HG03378 (cell line): Measurements from ENCODE around the gene SLC2A4RG.
"Not testable (repeated sequence)": the region's sequence is repeated elsewhere in the genome, so short reads cannot be mapped to it uniquely, and the experiment has no call there.

Source experiments
- ATAC-seq: cut with Tn5 transposase; IDR thresholded peaks from one replicate; pipeline ENCODE4 v1.9.1; 2021; ENCODE audit warnings: mild to moderate bottlenecking, moderate library complexity; ENCODE audit not compliant: unreplicated experiment

SLC2A4RG gene

DNA sequence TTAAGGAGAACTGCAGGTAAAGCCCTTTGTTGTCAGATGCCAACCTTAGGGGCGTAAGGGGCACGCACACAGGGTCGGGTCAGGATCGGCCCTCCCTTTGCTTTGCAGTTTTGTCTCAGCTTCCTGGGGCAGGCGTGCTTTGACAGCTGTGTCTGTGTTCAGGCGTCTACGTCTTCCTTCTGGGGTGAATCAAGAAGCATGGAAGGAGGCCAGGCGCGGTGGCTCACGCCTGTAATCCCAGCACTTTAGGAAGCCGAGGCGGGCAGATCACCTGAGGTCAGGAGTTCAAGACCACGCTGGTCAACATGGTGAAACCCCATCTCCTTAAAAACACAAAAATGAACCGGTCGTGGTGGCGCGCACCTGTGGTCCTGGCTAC lies 30.4 kb upstream of the SLC2A4RG start:
- no peak for ATAC-seq

DNA sequence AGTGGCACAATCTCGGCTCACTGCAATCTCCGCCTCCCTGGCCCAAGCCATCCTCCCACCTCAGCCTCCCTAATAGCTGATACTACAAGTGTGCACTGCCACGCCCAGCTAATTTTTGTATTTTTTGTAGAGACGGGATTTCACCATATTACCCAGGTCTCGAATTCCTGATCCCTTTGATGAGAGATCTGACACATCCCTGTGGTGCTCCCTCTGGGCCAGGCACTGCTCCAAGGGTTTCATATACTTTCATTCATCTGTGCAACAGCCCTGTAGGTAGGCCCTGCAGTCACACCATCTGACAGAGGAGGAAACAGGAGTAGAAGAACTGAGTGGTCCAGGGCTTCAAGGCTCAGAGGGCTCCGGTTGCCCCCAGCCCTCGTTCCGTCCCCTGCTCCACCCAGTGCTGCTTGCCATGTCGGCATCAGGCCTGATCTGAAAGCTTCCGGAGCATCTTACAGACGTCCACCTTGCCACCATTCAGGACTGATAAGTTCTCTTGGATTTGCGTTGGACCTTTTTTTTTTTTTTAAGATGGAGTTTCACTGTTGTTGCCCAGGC lies 28.4 kb upstream of the SLC2A4RG start:
- ATAC-seq, result no peak

DNA sequence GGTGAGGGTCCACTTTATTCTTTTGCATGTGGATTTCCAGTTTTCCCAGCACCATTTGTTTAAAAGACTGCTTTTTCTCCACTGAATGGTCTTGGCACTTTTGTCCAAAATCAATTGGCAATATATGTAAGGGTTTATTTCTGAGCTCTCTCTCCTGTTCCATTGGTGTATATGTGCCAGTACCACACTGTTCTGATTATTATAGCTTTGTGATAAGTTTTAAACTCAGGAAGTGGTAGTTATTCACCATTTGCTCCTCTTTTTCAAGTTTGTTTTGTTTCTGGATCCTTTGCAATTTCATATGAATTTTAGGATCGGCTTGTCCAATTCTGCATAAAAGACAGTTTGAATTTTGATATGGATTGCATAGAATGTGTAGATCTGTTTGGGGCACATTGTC lies 27.4 kb upstream of the SLC2A4RG start:
- ATAC-seq, result no peak

DNA sequence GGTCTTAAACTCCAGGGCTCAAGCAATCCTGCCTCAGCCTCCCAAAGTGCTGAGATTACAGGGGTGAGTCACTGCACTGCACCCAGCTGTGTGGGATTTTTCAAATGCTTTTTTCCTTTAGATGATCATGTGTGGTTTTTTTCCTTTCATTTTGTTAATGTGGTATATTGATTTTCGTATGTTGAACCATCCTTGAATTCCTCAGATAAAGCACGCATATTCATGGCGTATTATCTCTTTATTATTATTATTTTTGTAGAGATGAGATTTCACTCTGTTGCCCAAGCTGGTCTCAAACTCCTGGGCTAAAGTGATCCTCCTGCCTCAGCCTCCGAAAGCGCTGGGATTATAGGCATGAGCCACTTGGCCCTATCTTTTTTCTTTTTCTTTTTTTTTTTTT lies 24.7 kb upstream of the SLC2A4RG start:
- ATAC-seq, result no peak

DNA sequence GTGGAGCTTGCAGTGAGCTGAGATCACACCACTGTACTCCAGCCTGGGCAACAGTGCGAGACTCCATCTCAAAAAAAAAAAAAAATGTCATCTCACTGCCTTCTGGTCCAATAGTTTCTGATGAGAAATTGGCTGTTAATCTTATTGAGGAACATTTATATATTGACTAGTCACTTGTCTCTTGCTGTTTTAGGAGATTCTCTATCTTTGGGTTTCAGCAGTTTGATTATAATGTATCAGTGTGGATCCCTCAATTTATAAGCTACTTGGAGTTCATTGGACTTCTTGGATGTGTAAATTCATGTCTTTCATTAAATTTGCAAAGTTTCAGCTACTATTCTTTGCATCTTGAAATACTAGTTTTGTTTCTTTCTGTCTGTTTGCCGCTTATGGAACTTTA lies 20.6 kb upstream of the SLC2A4RG start:
- no peak for ATAC-seq

DNA sequence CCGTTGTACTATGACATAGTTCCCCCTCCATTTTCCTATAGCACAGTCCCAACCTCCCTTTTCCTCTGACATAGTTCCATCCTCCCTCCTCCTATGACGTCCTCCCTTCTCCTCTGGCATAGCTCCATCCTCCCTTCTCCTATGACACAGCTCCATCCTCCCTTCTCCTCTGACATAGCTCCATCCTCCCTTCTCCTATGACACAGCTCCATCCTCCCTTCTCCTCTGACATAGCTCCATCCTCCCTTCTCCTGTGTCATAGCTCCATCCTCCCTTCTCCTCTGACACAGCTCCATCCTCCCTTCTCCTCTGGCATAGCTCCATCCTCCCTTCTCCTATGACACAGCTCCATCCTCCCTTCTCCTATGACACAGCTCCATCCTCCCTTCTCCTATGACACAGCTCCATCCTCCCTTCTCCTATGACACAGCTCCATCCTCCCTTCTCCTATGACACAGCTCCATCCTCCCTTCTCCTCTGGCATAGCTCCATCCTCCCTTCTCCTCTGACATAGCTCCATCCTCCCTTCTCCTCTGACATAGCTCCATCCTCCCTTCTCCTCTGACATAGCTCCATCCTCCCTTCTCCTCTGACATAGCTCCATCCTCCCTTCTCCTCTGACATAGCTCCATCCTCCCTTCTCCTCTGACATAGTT lies 16.5 kb upstream of the SLC2A4RG start:
- not testable (repeated sequence) for ATAC-seq

GRCh38 chr20:63730189-63730733 lies 9.3 kb upstream of the SLC2A4RG start:
- not testable (repeated sequence) for ATAC-seq

DNA sequence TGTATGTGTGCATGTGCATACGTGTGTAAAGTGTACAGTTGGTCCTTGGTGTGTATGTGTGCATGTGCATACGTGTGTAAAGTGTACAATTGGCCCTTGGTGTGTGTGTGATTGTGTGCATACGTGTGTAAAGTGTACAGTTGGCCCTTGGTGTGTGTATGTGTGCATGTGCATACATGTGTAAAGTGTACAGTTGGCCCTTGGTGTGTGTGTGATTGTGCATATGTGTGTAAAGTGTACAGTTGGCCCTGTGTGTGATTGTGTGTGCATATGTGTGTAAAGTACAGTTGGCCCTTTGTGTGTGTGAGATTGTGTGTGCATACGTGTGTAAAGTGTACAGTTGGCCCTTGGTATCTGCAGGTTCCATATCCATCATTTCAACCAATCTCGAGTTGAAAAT lies 8.2 kb upstream of the SLC2A4RG start:
- ATAC-seq, result no peak

DNA sequence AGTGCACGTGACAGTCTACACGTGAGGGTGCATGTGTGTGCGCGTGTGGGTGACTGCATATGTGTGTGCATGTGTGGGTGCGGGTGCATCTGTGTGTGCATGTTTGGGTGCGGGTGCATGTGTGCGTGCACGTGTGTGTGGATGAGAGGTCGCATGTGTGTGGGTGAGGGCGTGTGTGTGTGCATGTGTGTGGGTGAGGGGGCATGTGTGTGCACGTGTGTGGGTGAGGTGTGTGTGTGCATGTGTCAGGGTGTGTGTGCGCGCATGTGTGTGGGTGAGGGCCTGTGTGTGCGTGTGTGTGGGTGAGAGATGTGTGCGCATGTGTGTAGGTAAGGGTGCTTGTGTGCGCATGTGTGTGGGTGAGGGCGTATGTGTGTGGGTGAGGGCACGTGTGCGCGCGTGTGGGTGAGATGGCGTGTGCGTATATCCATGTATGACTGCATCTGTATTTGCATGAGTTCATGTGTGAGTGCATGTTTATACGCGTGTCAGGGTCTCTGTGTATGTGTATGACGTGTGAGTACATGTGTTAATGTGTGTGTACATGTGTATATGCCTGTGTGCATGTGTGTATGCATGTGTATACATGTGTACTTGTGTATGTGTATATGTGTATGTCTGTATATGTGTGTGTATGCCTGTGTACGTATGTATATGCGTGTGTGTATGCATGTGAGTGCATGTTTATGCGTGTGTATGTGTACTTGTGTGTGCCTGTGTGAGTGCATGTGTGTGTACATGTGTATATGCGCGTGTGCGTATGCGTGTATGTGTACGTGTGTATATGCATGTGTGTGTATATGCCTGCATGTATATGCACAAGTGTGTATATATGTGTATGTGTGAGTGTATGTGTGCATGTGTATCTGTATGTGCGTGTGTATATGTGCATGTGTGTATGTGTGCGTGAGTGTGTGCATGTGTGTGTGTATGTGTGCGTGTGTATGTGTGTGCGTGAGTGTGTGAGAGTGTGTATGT lies 7.2 kb upstream of the SLC2A4RG start:
- ATAC-seq, result no peak

GRCh38 chr20:63733117-63733516 lies 6.5 kb upstream of the SLC2A4RG start:
- ATAC-seq, result no peak

DNA sequence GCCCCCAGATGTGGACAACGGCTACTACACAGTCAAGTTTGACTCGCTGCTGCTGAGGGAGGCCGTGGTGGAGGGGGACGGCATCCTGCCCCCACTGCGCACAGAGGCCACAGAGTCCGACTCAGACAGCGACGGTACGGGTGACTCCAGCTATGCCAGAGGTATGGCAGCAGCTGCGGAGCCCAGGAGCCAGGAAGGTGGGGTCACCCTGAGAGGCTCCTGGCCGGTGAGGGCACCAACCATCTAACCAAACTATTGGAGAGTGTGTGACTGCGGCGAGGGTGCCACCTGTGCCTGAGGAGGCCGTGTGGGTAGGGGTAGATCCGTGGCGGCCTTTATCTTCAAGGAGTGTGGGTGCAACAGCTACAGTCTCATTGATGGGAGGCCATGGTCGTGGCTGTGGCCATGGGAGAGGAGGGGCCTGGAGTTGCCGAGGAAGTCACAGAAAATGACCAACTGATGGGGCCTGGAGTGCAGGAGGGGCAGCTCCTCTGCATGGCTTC lies 5.9 kb upstream of the SLC2A4RG start:
- no peak for ATAC-seq

GRCh38 chr20:63734111-63734945 lies 5.2 kb upstream of the SLC2A4RG start:
- no peak for ATAC-seq

GRCh38 chr20:63734946-63735858 lies 4.4 kb upstream of the SLC2A4RG start:
- ATAC-seq, result no peak

DNA sequence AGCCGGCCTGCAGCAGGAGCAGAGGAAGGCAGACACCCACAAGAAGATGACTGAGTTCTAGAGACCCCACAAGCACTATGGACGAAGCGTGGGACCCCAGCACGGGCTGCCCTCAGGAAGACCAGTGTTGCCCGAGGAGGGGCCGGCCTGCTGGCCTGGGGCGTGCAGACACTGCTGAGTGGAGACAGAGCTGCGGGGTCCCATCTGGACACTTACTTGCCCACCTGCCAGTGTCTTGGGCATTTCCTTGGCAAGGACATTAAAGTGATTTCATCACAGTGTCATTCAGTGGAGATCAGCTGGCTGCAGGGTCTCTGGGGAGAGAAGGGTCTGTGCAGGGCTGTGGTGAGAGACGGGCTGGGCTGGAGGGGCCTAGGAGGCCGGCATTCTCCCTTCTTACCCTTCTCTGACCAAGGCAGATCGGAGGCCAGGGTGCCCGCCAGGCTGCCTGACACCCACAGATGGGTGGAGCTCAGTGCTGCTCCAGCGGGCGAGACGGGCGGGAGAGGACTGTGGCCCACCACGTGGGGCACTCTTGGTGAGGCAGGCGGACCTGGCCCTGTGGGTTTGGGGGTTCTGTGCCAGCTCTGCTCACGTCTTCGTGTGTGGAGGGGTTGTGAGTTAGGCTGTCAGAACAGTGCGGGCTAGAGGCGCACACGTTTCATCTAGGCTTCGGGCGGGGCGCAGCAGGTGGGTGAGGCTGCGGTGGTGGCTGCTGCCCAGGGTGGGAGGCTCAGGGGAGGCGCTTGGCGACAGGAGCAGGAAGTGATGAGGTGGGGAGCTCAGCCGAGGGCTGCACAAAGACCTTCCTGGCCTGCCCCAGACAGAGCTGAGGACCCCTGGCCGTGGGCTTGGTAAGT lies 3.5 kb upstream of the SLC2A4RG start, which contains the start of gene LIME1:
Gene LIME1, plus strand, starts transcription at position 806 of the 860 bp plus-strand sequence. CDS start 886 bp downstream, outside the sequence.
- ATAC-seq, result no peak

DNA sequence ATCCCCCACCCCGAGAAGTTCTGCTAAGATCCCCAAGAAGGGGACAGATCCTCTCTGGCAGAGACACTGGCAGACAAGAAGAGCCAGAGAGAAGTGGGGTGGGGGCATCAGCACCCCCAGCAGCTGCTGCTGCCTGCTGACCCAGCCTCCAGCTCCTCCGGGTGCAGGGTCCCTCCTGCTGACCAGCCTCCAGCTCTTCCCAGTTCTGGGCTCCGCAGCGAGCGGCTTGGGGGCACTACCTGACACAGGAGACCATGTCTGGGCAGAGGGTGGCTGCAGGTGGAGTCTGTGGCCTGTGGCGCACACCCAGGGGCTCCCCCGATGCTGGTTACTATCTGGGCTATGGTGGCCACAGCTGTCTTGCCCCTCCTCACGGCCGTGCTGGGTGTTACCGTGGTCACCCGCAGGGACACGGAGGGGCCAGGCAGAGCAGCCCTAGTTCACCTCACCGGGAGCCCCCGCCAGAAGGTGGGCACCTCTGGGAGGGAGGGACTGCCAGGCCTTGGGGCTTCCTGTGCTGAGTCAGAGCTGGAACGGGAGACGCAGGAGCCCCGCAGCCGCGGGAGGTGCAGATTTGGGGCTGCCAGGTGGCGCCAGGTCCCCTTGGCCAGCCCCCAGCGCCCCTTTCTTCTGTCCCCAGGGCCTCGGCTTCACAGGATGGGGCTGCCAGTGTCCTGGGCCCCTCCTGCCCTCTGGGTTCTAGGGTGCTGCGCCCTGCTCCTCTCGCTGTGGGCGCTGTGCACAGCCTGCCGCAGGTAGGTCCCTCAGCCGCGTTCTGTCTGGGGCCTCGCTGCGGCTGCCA lies 2.5 kb upstream of the SLC2A4RG start:
- ATAC-seq, result no peak

- no peak for ATAC-seq
Observed at GRCh38 chr20:63737695-63737944, 2.0 kb upstream of the SLC2A4RG start.

DNA sequence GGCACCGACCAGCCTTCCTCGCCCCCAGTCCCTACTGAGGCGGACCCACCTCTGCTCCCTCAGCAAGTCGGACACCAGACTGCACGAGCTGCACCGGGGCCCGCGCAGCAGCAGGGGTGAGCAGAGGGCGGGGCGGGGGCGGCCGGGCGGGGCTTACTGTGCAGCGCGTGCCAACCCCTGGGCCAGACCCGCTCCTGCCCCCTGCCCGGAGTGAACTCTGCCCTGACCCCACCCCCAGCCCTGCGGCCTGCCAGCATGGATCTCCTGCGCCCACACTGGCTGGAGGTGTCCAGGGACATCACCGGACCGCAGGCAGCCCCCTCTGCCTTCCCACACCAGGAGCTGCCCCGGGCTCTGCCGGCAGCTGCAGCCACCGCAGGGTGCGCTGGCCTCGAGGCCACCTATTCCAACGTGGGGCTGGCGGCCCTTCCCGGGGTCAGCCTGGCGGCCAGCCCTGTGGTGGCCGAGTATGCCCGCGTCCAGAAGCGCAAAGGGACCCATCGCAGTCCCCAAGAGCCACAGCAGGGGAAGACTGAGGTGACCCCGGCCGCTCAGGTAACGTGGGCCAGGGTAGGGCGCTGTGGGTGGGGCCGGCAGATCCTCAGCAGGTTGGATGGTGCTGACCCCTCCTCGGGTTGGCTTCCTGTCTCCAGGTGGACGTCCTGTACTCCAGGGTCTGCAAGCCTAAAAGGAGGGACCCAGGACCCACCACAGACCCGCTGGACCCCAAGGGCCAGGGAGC lies 1.5 kb upstream of the SLC2A4RG start:
- ATAC-seq, result no peak
